Ishikawa (cell line): ENCODE measurements around the gene PANX1.

Experiments used
- CEBPB ChIP-seq: IDR thresholded peaks from 2 replicates; pipeline ENCODE4 v1.6.1; 2012
- CREB1 ChIP-seq: IDR thresholded peaks from 2 replicates; pipeline ENCODE4 v1.6.1; 2012; ENCODE audit warnings: low read depth
- EGR1 ChIP-seq: IDR thresholded peaks from 2 replicates; pipeline ENCODE4 v1.6.1; 2012
- EP300 ChIP-seq: IDR thresholded peaks from 2 replicates; pipeline ENCODE4 v1.6.1; 2012; ENCODE audit warnings: borderline replicate concordance
- FOXM1 ChIP-seq: IDR thresholded peaks from 2 replicates; pipeline ENCODE4 v1.6.1; 2012; ENCODE audit warnings: low read depth, borderline replicate concordance
- MAX ChIP-seq: IDR thresholded peaks from 2 replicates; pipeline ENCODE4 v1.6.1; 2012
- NFIC ChIP-seq: IDR thresholded peaks from 2 replicates; pipeline ENCODE4 v1.6.1; 2012
- RAD21 ChIP-seq: IDR thresholded peaks from 2 replicates; pipeline ENCODE4 v1.6.1; 2012; ENCODE audit warnings: low read depth
- TAF1 ChIP-seq: IDR thresholded peaks from 2 replicates; pipeline ENCODE4 v1.6.1; 2012; ENCODE audit warnings: low read depth, mild to moderate bottlenecking
- TCF12 ChIP-seq: IDR thresholded peaks from 2 replicates; pipeline ENCODE4 v1.6.1; 2012; ENCODE audit warnings: low read depth
- TEAD4 ChIP-seq: IDR thresholded peaks from 2 replicates; pipeline ENCODE4 v1.6.1; 2012
- USF1 ChIP-seq: IDR thresholded peaks from 2 replicates; pipeline ENCODE4 v1.6.1; 2012
- YY1 ChIP-seq: IDR thresholded peaks from 2 replicates; pipeline ENCODE4 v1.6.1; 2012; ENCODE audit warnings: low read depth
- ZBTB7A ChIP-seq: IDR thresholded peaks from 2 replicates; pipeline ENCODE4 v1.6.1; 2012; ENCODE audit warnings: low read depth
- TF ChIP-seq, protein P1 (sequence below): IDR thresholded peaks from 2 replicates; pipeline ENCODE4 v1.6.1; 2012; ENCODE audit warnings: low read depth, mild to moderate bottlenecking

PANX1 gene

GRCh38 chr11:94120946-94121345 lies 7.7 kb upstream of the PANX1 start:
- TF ChIP-seq YY1 (no peak), TCF12 (no peak), TEAD4 (no peak), TAF1 (no peak), USF1 (no peak), FOXM1 (no peak), EGR1 (no peak), EP300 (no peak), NFIC (no peak), MAX (no peak), ZBTB7A (no peak), CREB1 (no peak), RAD21 (no peak), CEBPB (no peak)
- TF ChIP-seq, protein P1, sequence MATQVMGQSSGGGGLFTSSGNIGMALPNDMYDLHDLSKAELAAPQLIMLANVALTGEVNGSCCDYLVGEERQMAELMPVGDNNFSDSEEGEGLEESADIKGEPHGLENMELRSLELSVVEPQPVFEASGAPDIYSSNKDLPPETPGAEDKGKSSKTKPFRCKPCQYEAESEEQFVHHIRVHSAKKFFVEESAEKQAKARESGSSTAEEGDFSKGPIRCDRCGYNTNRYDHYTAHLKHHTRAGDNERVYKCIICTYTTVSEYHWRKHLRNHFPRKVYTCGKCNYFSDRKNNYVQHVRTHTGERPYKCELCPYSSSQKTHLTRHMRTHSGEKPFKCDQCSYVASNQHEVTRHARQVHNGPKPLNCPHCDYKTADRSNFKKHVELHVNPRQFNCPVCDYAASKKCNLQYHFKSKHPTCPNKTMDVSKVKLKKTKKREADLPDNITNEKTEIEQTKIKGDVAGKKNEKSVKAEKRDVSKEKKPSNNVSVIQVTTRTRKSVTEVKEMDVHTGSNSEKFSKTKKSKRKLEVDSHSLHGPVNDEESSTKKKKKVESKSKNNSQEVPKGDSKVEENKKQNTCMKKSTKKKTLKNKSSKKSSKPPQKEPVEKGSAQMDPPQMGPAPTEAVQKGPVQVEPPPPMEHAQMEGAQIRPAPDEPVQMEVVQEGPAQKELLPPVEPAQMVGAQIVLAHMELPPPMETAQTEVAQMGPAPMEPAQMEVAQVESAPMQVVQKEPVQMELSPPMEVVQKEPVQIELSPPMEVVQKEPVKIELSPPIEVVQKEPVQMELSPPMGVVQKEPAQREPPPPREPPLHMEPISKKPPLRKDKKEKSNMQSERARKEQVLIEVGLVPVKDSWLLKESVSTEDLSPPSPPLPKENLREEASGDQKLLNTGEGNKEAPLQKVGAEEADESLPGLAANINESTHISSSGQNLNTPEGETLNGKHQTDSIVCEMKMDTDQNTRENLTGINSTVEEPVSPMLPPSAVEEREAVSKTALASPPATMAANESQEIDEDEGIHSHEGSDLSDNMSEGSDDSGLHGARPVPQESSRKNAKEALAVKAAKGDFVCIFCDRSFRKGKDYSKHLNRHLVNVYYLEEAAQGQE: no peak

DNA sequence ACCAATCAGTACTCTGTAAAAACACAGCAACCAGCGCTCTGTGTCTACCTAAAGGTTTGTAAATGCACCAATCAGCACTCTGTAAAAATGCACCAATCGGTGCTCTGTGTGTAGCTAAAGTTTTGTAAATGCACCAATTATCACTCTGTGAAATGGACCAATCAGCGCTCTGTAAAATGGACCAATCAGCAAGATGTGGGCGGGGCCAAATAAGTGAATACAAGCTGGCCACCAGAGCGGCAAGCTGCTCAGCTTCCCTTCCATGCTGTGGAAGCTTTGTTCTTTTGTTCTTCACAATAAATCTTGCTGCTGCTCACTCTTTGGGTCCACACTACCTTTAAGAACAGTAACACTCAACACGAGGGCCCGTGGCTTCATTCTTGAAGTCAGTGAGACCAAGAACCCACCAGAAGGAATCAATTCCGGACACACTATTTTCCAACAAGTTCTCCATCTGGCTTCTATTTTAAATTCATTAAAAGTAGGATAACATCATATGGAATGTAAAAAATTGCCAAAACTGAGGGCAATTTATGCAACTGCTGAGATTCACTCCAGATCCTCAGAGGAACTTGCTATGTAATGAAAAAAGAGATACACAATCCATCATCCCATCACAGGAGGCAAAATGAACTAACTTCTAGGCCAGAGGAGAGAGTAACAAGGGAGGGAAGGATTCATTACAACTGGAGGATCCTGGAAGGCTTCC lies 3.1 kb upstream of the PANX1 start:
- TF ChIP-seq TCF12 (no peak), FOXM1 (no peak), YY1 (no peak), TAF1 (no peak), EP300 (no peak), CEBPB (no peak), MAX (no peak), RAD21 (no peak)
- TF ChIP-seq, protein P1: no peak

- TF ChIP-seq TAF1 (no peak), TCF12 (no peak), FOXM1 (no peak), EP300 (no peak), RAD21 (no peak), NFIC (no peak), CEBPB (no peak), EGR1 (no peak), USF1 (no peak), YY1 (no peak), MAX (no peak), CREB1 (no peak), ZBTB7A (no peak), TEAD4 (no peak)
- TF ChIP-seq, protein P1: no peak
Observed at GRCh38 chr11:94127638-94128037, 1.0 kb upstream of the PANX1 start.

GRCh38 chr11:94128291-94128745 lies 323 bp upstream of the PANX1 start:
- TF ChIP-seq CREB1 (no peak), EGR1 (no peak), MAX (peak; percentile 66; the same call in 1 of the 2 replicates), TAF1 (no peak), RAD21 (no peak), ZBTB7A (peak; percentile 28; the same call in 1 of the 2 replicates), TEAD4 (no peak), TCF12 (no peak)
- TF ChIP-seq, protein P1: no peak
